GM19397 (cell line): ENCODE measurements around the gene LPIN2.
A peak's percentile ranks its signal among the peaks of the same experiment; 100 is the strongest.
"Not testable (repeated sequence)": the region's sequence is repeated elsewhere in the genome, so short reads cannot be mapped to it uniquely, and the experiment has no call there.

Source experiments
- ATAC-seq: cut with Tn5 transposase; IDR thresholded peaks from one replicate; pipeline ENCODE4 v1.9.1; 2021; ENCODE audit warnings: mild to moderate bottlenecking, moderate library complexity; ENCODE audit not compliant: unreplicated experiment

LPIN2 gene

DNA sequence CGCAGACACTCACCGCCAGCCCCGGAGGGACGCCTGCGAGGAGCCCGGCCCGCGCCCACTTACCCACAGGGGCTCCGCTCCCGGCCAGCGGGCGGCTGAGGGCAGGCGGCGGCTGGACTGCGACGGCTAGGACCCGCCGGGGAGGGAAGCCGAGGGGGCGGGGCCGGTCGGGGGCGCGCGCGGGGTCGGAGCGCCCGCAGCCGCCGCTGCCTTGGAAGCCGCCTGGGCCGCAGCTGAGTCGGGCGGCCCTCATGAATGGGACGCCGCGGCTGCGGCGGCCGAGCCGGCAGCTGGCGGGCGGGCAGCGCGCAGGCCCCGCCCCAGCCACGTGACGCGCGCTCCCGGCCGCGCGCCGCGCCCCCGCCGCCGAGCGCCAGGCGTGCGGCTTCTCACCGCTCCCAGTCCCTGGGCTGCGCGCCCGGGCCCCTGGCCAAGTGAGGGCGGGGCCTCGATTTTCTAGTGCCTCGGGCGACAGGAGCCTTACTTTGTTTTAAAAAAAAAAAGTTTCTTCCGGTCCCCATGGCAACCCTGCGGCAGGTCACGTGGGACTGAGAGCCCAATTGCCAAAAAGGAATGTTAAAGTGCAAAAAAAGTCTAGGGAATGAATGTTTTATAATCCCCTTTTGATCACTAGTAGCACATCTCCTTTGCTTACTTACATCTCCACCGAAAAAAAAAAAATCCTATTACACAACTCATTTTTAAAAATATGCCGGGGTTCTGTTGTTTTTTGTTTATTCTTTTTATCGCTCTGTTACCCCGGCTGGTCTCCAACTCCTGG, at the start of gene LPIN2:
LPIN2 (minus strand) TSS at position 121 of the 781 bp plus-strand sequence. CDS start 52,304 bp downstream, outside the sequence.
- peak; percentile 81 for ATAC-seq

- ATAC-seq: peak; percentile 42
These were observed 48.8 kb upstream of the LPIN2 start for GRCh38 chr18:3061581-3062312.

DNA sequence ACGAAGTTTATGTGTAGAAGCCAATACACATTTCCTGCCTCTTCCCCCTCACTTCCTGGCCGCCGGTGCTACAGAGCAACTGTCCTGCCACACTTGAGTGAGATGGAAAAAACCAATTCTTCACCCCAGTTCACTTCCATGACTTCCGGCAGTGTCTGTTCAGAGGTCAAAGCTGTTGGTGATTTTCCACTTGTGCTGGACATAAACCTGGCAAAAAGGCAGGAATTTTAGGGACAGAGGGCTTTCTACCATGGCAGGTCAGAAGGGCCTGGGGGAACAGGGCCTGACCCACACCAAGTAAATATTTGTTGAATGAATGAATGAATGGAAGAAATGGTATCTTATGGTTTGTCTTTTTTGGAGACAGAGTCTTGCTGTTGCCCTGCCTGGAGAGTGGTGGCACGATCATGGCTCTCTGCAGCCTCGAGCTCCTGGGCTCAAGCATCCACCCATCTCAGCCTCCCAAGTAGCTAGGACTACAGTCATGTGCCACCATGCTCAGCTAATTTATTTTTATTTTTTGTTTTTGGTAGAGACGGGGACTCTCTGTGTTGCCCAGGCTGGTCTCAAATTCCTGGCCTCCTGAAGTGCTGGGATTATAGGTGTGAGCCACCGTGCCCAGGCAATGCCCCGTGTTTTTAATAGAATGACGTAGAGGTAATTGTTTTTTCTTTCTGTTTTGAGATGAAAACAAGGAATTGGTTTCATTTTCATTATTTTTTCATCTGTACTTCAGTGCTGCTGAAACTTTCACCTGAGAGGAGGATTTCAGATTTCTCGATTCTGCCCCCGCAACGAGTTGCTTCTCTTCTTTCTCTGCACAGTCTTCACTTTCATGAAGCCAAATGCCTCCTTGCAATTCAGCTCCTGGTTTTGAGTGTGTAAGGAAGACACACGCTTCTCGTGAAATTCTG, 48.0 kb upstream of the LPIN2 start:
- no peak for ATAC-seq

GRCh38 chr18:3059272-3059671, 46.3 kb upstream of the LPIN2 start:
- no peak for ATAC-seq

- no peak for ATAC-seq
These were observed 45.6 kb upstream of the LPIN2 start for GRCh38 chr18:3058328-3059191.

- ATAC-seq: no peak
These were observed 44.6 kb upstream of the LPIN2 start for GRCh38 chr18:3057526-3057925.

- ATAC-seq: no peak
These were observed 43.4 kb upstream of the LPIN2 start for GRCh38 chr18:3056311-3056710.

- ATAC-seq: no peak
These were observed 42.9 kb upstream of the LPIN2 start for GRCh38 chr18:3055816-3056215.

GRCh38 chr18:3055186-3055728, 42.3 kb upstream of the LPIN2 start:
- no peak for ATAC-seq

DNA sequence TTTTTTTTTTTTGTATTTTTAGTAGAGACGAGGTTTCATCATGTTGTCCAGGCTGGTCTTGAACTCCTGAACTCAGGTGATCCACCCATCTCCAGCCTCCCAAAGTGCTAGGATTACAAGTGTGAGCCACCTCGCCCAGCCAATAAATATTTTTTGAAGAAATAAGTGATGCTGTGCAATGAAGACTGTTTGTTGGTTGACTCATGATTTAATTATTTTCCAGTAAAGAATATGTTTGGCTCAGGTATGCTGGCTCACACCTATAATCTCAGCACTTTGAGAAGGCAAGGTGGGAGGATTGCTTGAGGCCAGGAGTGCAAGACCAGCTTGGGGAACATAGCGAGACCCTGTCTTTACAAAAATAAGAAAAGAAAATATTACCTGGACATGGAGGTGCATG, 41.8 kb upstream of the LPIN2 start:
- no peak for ATAC-seq

- ATAC-seq: no peak
These were observed 41.3 kb upstream of the LPIN2 start for GRCh38 chr18:3054214-3054613.

DNA sequence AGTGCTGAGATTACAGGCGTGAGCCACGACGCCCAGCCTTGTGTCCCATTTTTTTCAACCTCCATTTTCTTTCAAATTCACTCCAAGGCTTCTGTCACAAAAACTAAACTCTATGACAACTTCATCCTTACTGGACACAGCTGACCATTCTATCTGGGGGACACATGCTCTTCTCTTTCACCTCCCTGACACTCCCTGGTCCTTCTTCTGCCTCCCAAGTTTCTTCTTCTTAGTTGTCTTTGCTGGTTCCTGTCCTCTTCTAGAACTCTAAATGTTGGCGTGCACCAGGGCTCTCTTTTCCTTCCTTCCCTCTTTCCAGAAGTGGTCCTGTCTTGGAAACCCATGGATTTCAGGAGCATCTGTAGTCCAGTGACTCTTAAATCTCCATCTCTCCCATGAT, 40.1 kb upstream of the LPIN2 start:
- no peak for ATAC-seq

DNA sequence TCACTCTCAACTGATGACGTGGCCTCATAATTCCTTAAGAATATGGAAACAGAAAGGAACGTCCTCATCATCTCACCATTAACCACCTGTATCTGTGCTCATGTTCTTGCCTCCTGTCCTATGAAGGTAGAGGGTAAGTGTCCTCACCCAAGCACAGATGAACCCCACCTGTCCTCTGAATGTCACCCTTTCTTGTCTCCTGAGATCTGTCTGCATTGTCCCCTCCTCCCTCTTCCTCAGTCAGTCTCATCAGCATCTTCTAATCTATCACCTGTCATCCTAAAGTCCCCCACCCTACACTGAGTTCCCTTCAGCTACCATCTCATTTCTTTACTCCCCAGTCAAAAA, 39.4 kb upstream of the LPIN2 start:
- no peak for ATAC-seq

DNA sequence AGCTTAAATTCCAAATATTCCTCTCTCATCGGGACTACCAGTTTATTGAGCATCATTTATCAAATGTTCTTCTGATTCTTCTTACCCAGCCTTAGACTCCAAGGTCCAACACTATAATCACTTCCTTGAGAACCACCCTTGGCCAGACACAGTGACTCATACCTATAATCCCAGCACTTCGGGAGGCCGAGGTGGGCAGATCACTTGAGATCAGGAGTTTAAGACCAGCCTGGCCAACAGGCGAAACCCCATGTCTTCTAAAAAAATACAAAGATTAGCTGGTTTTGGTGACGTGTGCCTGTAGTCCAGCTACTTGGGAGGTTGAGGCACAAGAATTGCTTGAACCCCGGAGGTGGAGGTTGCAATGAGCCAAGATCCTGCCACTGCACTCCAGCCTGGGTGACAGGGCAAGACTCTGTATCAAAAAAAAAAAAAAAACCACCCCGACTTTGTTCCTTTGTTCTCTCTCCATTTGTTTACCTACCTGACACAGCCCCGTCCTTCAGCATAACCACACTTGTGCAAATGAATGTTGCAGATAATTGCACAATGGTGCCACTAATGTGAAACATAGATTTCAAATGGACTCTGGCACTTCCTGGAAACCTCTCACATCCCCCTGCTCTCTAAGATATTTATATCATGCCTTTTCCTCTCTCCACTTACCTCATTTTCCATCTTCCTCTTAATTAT, 38.9 kb upstream of the LPIN2 start:
- no peak for ATAC-seq

- ATAC-seq: not testable (repeated sequence)
These were observed 37.0 kb upstream of the LPIN2 start for GRCh38 chr18:3049897-3050454.

DNA sequence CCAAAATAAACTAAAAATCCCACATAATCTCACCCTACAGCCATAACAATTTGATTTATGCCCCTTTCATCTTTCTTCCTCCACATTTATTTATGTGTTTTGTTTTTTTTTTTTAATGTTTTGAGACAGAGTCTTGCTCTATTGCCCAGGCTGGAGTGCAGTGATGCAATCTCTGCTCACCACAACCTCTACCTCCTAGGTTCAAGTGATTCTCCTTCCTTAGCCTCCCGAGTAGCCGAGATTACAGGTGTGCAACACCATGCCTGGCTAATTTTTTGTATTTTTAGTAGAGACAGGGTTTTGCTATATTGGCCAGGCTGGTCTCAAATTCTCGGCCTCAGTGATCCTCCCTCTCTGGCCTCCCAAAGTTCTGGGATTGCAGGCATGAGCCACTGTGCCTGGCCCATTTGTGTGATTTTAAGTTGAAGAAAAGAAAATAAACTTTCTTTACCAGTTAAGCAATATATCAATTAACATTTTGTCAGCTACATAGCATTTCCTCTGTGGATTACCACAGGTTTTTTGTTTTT, 35.9 kb upstream of the LPIN2 start:
- no peak for ATAC-seq

DNA sequence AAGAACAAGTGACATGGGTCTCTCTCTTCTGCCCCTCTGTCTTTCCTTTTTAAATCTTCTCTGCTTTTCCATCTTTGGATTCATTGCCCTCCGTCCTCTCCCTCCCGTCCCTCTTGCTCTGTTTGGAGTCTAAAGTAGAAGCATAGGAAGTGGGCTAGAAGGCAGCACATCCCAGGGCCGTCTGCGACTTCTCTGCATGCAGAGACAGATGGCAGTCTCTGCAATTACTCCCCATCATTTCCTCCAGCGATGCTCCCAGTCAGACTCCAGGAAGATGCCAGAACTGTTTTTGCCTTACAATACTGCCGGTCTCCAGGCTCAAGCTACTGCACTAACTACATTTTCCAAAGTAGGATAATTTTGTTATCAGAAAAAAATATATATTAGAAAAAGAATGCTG, 35.2 kb upstream of the LPIN2 start:
- no peak for ATAC-seq

- no peak for ATAC-seq
These were observed 33.4 kb upstream of the LPIN2 start for GRCh38 chr18:3046216-3046808.
